ENCODE results near the gene FOXP4. TPM values are rescaled to one million over a fixed set of nuclear protein-coding genes. Genes with fewer than 3 reads are reported as not detected.

Gene FOXP4
- total RNA-seq, 1 donor, result 3.3 TPM

GRCh38 chr6:41573276-41573675 is 27.1 kb downstream of the FOXP4 start:
- Histone ChIP-seq H3K4me3 (ENCODE audit: insufficient read depth, low read length) (no peak overlapping the region), H3K4me1 (ENCODE audit: insufficient read depth, low read length) (peaks cover 18% of the 10 kb centered on the region), H3K36me3 (ENCODE audit: insufficient read depth, low read length) (no peaks in the 10 kb centered on the region), H3K27me3 (ENCODE audit: insufficient read depth, low read length) (no peaks in the 10 kb centered on the region), H2AFZ (ENCODE audit: low read length) (no peak overlapping the region), H3K27ac (ENCODE audit: low read depth, low read length) (no peak overlapping the region), H4K20me1 (ENCODE audit: insufficient read depth, low read length) (peaks cover 3% of the 10 kb centered on the region), H3K4me2 (ENCODE audit: insufficient read depth, low read length) (no peak overlapping the region), H3K9me3 (ENCODE audit: low read depth, low read length) (no peaks in the 10 kb centered on the region), H3K79me2 (ENCODE audit: insufficient read depth, low read length) (no peaks in the 10 kb centered on the region)
- TF ChIP-seq CTCF (IDR thresholded peaks at IDR 0.05; ENCODE audit: extremely low read depth, low read depth, low read length), result no peak
- DNase-seq (ENCODE audit: insufficient read length, low spot score, missing footprints), result no peak

GRCh38 chr6:41573985-41574384 is 27.8 kb downstream of the FOXP4 start:
- H3K4me1 ChIP-seq (ENCODE audit: insufficient read depth, low read length), result peaks cover 23% of the 10 kb centered on the region

GRCh38 chr6:41575598-41575997 is 29.4 kb downstream of the FOXP4 start:
- no peak for TF ChIP-seq CTCF (IDR thresholded peaks at IDR 0.05; ENCODE audit: extremely low read depth, low read depth, low read length)
- no peak for DNase-seq (ENCODE audit: insufficient read length, low spot score, missing footprints)
- Histone ChIP-seq H3K4me2 (ENCODE audit: insufficient read depth, low read length) (no peak overlapping the region), H3K79me2 (ENCODE audit: insufficient read depth, low read length) (no peaks in the 10 kb centered on the region), H3K36me3 (ENCODE audit: insufficient read depth, low read length) (no peaks in the 10 kb centered on the region), H3K9me3 (ENCODE audit: low read depth, low read length) (no peaks in the 10 kb centered on the region), H3K27me3 (ENCODE audit: insufficient read depth, low read length) (no peaks in the 10 kb centered on the region), H3K4me1 (ENCODE audit: insufficient read depth, low read length) (peaks cover 27% of the 10 kb centered on the region), H3K27ac (ENCODE audit: low read depth, low read length) (no peak overlapping the region), H2AFZ (ENCODE audit: low read length) (no peak overlapping the region), H3K4me3 (ENCODE audit: insufficient read depth, low read length) (no peak overlapping the region), H4K20me1 (ENCODE audit: insufficient read depth, low read length) (no peaks in the 10 kb centered on the region)

More at GRCh38 chr6:41573985-41574384, 27.8 kb downstream of the FOXP4 start:
- H3K4me3 ChIP-seq (ENCODE audit: insufficient read depth, low read length), result no peak overlapping the region
- no peak overlapping the region for H3K27ac ChIP-seq (ENCODE audit: low read depth, low read length)
- TF ChIP-seq CTCF (IDR thresholded peaks at IDR 0.05; ENCODE audit: extremely low read depth, low read depth, low read length), result no peak
- H3K79me2 ChIP-seq (ENCODE audit: insufficient read depth, low read length), result no peaks in the 10 kb centered on the region
- no peak overlapping the region for H2AFZ ChIP-seq (ENCODE audit: low read length)
- H3K4me2 ChIP-seq (ENCODE audit: insufficient read depth, low read length), result no peak overlapping the region
- H3K27me3 ChIP-seq (ENCODE audit: insufficient read depth, low read length), result no peaks in the 10 kb centered on the region
- no peaks in the 10 kb centered on the region for H3K36me3 ChIP-seq (ENCODE audit: insufficient read depth, low read length)
- peaks cover 3% of the 10 kb centered on the region for H4K20me1 ChIP-seq (ENCODE audit: insufficient read depth, low read length)
- DNase-seq (ENCODE audit: insufficient read length, low spot score, missing footprints), result no peak
- H3K9me3 ChIP-seq (ENCODE audit: low read depth, low read length), result no peaks in the 10 kb centered on the region

- H3K9me3 ChIP-seq (ENCODE audit: low read depth, low read length), result no peaks in the 10 kb centered on the region
- no peak for DNase-seq (ENCODE audit: insufficient read length, low spot score, missing footprints)
- H3K4me3 ChIP-seq (ENCODE audit: insufficient read depth, low read length), result no peak overlapping the region
- no peak overlapping the region for H2AFZ ChIP-seq (ENCODE audit: low read length)
- H3K27ac ChIP-seq (ENCODE audit: low read depth, low read length), result no peak overlapping the region
- H3K27me3 ChIP-seq (ENCODE audit: insufficient read depth, low read length), result no peaks in the 10 kb centered on the region
- H3K36me3 ChIP-seq (ENCODE audit: insufficient read depth, low read length), result no peaks in the 10 kb centered on the region
- H3K79me2 ChIP-seq (ENCODE audit: insufficient read depth, low read length), result no peaks in the 10 kb centered on the region
- TF ChIP-seq CTCF (IDR thresholded peaks at IDR 0.05; ENCODE audit: extremely low read depth, low read depth, low read length), result no peak
- no peak overlapping the region for H3K4me2 ChIP-seq (ENCODE audit: insufficient read depth, low read length)
- H4K20me1 ChIP-seq (ENCODE audit: insufficient read depth, low read length), result peaks cover 3% of the 10 kb centered on the region
- peaks cover 28% of the 10 kb centered on the region for H3K4me1 ChIP-seq (ENCODE audit: insufficient read depth, low read length)
Measured at GRCh38 chr6:41576667-41577066, 30.5 kb downstream of the FOXP4 start.
